HG03108 (cell line): Measurements from ENCODE around the gene ZFAND5.

ENCODE experiments used
- ATAC-seq: cut with Tn5 transposase; IDR thresholded peaks from one replicate; pipeline ENCODE4 v1.9.1; 2021; ENCODE audit warnings: moderate library complexity; ENCODE audit not compliant: unreplicated experiment

ZFAND5 gene

GRCh38 chr9:72363908-72364678 lies 915 bp downstream of the ZFAND5 start:
- peak; percentile 30 for ATAC-seq

- no peak for ATAC-seq
Measured at GRCh38 chr9:72363236-72363635, 1.8 kb downstream of the ZFAND5 start.

DNA sequence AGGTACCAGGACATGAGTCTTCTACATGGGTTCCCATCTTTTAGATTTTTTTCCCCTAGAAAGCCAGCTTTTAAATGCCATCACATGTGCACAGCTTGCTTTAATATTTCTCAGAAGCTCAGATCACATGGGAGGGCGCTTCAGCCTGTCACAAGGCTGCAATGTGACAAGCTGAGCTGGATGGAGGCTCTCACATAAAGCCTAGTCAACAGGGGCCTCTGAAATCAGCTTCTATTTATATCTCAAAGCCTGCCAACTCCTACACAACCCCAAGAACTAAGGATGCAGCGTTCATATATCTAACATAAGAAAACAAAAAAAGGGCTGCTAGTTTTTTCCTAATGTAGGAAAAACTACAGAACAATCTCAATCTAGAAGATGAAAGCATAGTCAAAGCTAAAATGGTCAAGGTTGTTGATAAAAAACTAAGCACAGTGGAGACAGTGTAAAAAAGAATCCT lies 2.3 kb downstream of the ZFAND5 start:
- ATAC-seq = peak; percentile 38

DNA sequence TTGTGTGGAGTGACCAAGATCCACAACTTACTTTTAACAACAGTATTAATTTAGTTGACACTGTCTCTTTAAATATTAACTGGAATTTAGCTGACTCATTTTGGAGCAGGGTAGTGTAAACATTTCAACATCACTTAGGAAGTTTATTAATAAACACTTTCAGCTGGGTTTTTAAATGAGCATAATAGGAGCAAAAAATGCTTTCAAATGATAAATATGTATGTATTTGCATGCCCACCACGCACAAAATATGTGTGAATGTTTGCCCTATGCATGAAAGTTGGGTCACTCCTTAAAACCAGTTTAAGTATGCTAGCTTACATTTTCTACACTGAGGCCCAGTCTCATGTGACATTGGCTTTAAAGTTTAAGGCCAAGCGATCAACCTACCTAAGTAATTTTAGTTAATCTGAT lies 2.9 kb downstream of the ZFAND5 start:
- no peak for ATAC-seq

GRCh38 chr9:72361217-72361616 lies 3.8 kb downstream of the ZFAND5 start:
- ATAC-seq = no peak

DNA sequence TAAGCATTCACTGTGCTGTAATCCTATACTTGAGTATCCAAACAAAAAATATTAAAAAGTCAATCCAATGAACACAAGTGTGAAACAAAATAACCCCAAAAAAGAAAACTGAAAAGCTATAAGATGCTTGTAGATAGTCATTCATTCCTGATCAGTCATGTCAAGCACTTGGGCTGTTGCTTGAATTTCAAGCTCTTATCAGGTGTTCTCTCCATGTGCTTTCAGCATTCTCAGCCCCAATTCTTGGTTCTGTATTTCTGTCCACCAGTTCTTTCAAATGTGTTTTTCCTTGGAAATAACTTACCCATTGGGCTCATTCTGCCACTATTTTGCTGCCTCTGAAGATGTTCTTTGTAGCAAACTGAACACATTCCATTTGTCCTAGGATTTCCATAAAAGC lies 4.7 kb downstream of the ZFAND5 start:
- ATAC-seq = no peak

DNA sequence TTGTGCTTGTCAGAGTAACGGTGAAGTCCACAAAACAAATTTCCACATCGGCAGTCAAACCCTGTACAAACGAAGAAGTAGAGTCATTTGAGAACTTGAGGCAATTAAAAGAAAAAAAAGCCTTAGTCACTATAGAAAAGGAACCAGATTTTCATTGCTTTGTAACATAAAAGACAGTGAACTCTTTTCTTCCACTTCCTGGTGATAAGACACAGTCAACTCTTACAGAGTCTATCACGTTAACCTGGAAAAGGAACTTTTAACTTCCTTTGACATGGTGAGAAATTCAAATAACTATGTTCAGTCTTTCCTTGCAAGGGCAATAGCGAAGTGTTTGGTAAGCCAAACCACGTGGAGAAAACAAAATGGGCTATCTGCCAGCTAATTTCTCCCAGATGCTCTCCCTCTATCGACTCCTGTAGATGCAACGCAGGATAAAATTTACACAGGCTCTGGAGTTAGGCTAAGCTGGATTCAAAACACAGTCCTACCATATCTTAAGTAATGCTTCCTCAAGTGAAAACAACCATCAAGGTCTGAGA lies 8.9 kb downstream of the ZFAND5 start:
- ATAC-seq = no peak

GRCh38 chr9:72355153-72355552 lies 9.9 kb downstream of the ZFAND5 start:
- no peak for ATAC-seq

GRCh38 chr9:72354704-72355103 lies 10.3 kb downstream of the ZFAND5 start:
- ATAC-seq = no peak

DNA sequence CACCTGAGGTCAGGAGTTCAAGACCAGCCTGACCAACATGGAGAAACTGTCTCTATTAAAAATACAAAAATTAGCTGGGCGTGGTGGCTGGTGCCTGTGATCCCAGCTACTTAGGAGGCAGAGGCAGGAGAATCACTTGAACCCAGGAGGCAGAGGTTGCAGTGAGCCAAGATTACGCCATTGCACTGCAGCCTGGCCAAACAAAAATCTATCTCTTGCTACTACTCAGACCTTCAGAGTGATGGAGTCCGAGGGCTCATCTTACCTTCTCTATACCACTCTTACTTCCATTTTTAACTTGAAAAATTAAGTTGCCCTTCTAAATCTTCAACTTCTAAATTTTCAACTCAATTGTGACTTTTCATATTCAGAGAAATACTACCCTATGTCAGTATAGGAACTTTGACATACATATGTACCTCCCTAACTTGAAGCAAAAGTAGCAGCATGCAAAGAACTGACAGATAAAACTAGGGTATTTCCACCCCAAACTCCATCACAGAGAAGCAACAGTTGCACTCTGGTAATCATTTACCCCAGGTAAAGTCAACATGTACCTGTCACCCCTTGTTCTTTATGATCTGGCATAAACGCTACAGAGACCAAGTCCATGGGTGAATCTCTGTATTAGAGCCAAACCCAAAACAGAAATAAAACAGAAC lies 11.4 kb downstream of the ZFAND5 start:
- ATAC-seq = no peak

- no peak for ATAC-seq
Measured at GRCh38 chr9:72352911-72353388, 12.1 kb downstream of the ZFAND5 start.

- ATAC-seq = no peak
Measured at GRCh38 chr9:72351538-72352453, 13.2 kb downstream of the ZFAND5 start.

GRCh38 chr9:72349911-72350310 lies 15.1 kb downstream of the ZFAND5 start:
- no peak for ATAC-seq

DNA sequence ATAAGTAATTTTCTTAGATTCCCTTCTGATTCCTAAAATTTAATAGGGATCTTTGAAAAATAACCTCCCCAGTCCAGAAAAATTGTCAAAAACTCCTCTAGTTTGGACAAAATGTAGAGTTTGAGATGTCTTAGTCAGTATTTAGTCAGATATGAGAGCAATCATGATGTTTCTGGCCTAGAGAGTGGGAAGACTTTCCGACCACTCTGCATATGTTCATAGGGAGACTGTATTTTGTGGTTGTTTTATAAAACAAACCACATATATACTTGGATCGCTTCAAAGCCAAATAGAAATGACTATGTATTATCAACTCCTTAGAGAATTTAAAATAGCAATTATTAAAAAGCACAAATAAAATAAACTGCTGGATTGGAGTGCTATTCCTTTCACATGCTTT lies 15.8 kb downstream of the ZFAND5 start:
- ATAC-seq = no peak

DNA sequence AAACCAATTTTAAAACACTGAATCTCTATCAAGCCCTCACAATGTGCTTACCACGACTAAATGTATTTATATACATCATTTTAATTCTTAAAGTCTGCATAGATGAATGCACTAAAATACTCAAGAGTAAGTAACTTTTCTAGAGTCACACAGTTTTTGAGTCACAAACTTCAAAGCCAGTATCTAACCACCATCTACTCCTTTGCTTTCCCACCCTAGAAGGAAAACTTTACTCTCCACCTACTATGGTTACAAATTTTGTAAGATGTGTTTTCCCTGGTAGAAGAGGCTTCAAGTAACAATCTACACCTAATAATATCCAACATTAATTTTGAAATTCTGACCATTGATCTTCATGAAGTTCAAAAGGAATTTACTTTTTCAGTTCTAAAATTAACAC lies 18.7 kb downstream of the ZFAND5 start:
- no peak for ATAC-seq

DNA sequence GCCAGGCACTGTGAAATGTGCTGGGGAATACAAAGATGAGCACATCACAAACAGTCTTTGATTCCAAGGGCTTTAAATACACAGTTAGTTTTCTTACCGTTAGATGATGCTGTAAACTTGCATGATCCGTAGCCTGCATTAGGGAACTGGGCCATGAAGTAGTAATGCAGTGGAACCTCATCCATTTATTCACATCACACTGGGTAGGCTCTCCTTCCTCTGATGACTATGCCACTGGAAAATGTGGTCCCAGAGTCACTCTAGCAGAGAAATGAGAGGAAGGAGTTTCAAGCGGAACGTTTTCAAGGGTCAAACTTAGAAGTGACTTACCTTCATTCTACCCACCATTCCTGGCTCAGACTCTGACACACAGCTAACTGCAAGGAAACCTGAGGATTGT lies 26.4 kb downstream of the ZFAND5 start:
- no peak for ATAC-seq

DNA sequence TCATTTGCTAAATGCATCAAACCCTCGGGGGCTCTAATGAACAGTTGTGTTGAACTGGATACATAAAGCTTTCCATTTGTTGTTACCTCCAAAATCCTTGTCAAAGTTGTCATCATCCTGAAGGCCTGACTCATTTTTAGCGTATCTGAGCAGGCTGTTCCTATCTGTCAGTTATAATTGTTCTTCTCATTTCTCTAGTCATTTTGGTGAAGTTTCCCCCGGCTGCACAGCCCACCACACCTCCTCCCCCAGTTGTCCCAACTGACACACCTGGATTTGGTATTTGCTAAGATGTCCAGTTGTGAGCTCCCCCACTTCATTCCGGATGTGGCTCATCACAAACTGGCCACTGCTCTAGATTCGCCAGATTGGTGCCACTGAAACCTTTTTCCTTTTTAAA lies 27.7 kb downstream of the ZFAND5 start:
- ATAC-seq = no peak

GRCh38 chr9:72334658-72335337 lies 30.2 kb downstream of the ZFAND5 start:
- ATAC-seq = no peak

DNA sequence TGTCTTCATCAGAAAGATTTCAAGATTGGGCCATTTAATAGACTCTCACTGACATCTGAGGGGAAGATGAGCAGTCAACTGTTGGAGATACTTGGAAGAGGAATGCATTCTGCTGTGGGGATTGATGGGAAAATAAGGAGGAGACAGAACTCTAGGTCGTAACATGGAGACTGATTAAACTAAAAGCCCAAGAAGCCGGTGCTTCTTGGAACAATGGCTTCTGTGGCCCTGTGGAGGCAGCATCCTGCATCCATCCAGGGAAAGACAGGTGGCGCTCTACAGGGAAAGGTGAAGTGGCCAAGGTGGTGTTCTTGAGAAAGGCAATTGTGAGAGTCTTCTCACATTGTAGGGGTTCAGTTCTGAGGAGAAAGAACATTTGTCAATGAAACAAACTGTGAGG lies 31.3 kb downstream of the ZFAND5 start:
- ATAC-seq = no peak

DNA sequence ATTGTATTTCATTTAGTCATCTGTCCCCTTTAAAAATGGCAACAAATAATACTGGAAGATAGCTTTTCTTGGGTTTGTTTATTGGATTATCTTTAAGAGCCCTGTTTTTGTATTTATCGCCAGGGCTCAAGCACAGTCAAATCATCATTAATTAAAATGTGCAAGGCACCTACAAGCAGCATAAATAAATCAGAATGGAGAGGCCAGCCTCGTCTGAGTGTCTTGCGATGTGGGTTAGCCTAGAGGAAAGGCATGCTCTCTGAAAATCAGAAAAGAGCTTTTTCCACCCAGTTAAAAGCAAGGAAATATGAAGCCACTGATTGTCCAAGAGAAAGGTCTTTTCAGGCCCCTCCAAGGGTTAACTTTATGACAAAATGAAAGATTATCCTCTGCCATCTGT lies 31.8 kb downstream of the ZFAND5 start:
- ATAC-seq = no peak
